Liver (tissue), 9 donors: ENCODE results near the gene CRACDL. TPM values are rescaled to one million over a fixed set of nuclear protein-coding genes. Genes with fewer than 3 reads are reported as not detected.

Experiments used
- DNase-seq: peaks from one replicate; pipeline ENCODE4 v3.0.0-alpha.2; 2017; ENCODE audit warnings: low spot score
- H3K27ac ChIP-seq, 2 donors: one replicate each; pipeline ENCODE4 v1.7.0; 2013; ENCODE audit warnings: inconsistent platforms in 2 of 2, low read length in 2 of 2, control low read depth in 1 of 2, low read depth in 1 of 2, mild to moderate bottlenecking in 1 of 2
- H3K27me3 ChIP-seq, 4 donors: one replicate each; pipeline versions ENCODE4 v1.6.1 to v1.7.0; 2013; ENCODE audit warnings: low read length in 3 of 4, inconsistent platforms in 1 of 4, mild to moderate bottlenecking in 1 of 4, moderate library complexity in 1 of 4; ENCODE audit not compliant: control insufficient read depth in 4 of 4, insufficient read depth in 4 of 4
- H3K36me3 ChIP-seq, 4 donors: one replicate each; pipeline versions ENCODE4 v1.6.1 to v1.7.0; 2013; ENCODE audit warnings: low read length in 3 of 4, mild to moderate bottlenecking in 3 of 4, low read depth in 1 of 4, moderate library complexity in 1 of 4; ENCODE audit not compliant: control insufficient read depth in 4 of 4, insufficient read depth in 3 of 4
- H3K4me1 ChIP-seq, 4 donors: one replicate each; pipeline versions ENCODE4 v1.6.1 to v1.7.0; 2013; ENCODE audit warnings: low read length in 3 of 4, mild to moderate bottlenecking in 3 of 4, moderate library complexity in 1 of 4; ENCODE audit not compliant: control insufficient read depth in 4 of 4, insufficient read depth in 4 of 4
- H3K4me3 ChIP-seq, 3 donors: one replicate each; pipeline versions ENCODE4 v1.6.1 to v1.7.0; 2013; ENCODE audit warnings: low read length in 3 of 3, control low read depth in 1 of 3, low read depth in 1 of 3, mild to moderate bottlenecking in 1 of 3
- H3K9ac ChIP-seq, 2 donors: one replicate each; pipeline ENCODE4 v1.7.0; 2013; ENCODE audit warnings: low read length in 2 of 2, mild to moderate bottlenecking in 2 of 2, moderate library complexity in 2 of 2, control low read depth in 1 of 2, low read depth in 1 of 2
- H3K9me3 ChIP-seq, 4 donors: one replicate each; pipeline versions ENCODE4 v1.6.1 to v1.7.0; 2013; ENCODE audit warnings: low read length in 3 of 4; ENCODE audit not compliant: control insufficient read depth in 4 of 4
- ATF3 ChIP-seq: IDR thresholded peaks from 2 replicates; pipeline ENCODE4 v1.6.1; 2016; ENCODE audit warnings: antibody characterized with exemption
- CTCF ChIP-seq: fragments of 150-350 bp; IDR thresholded peaks from 2 replicates; pipeline ENCODE4 v1.5.1; 2017; ENCODE audit warnings: improper control_type of control experiment, low read depth, low read length; ENCODE audit not compliant: missing input control
- FOXA1 ChIP-seq: IDR thresholded peaks from 2 replicates; pipeline ENCODE4 v1.6.1; 2016; ENCODE audit warnings: antibody characterized with exemption
- FOXA2 ChIP-seq: IDR thresholded peaks from 2 replicates; pipeline ENCODE4 v1.6.1; 2016; ENCODE audit warnings: antibody characterized with exemption
- GABPA ChIP-seq, 2 donors: IDR thresholded peaks in 1 of 2; conservative IDR thresholded peaks in 1 of 2; 2 replicates each; pipeline ENCODE4 v1.6.1; 2016; ENCODE audit warnings: antibody characterized with exemption in 2 of 2, mild to moderate bottlenecking in 1 of 2, moderate library complexity in 1 of 2
- HNF4A ChIP-seq, 2 donors: conservative IDR thresholded peaks; 2 replicates each; pipeline ENCODE4 v1.6.1; 2016; ENCODE audit warnings: antibody characterized with exemption in 2 of 2, mild to moderate bottlenecking in 2 of 2
- JUND ChIP-seq, 2 donors: IDR thresholded peaks; 2 replicates each; pipeline ENCODE4 v1.6.1; 2016; ENCODE audit warnings: antibody characterized with exemption in 2 of 2
- MAX ChIP-seq: IDR thresholded peaks from 2 replicates; pipeline ENCODE4 v1.6.1; 2016; ENCODE audit warnings: antibody characterized with exemption
- NR2F2 ChIP-seq: IDR thresholded peaks from 2 replicates; pipeline ENCODE4 v1.6.1; 2016; ENCODE audit warnings: antibody characterized with exemption
- RAD21 ChIP-seq, 2 donors: IDR thresholded peaks; 2 replicates each; pipeline ENCODE4 v1.6.1; 2016; ENCODE audit warnings: antibody characterized with exemption in 2 of 2, mild to moderate bottlenecking in 2 of 2
- REST ChIP-seq: IDR thresholded peaks from 2 replicates; pipeline ENCODE4 v1.6.1; 2016; ENCODE audit warnings: antibody characterized with exemption, mild to moderate bottlenecking
- RXRA ChIP-seq, 2 donors: IDR thresholded peaks; 2 replicates each; pipeline ENCODE4 v1.6.1; 2017 to 2018; ENCODE audit warnings: antibody characterized with exemption in 2 of 2, mild to moderate bottlenecking in 1 of 2
- SP1 ChIP-seq: IDR thresholded peaks from 2 replicates; pipeline ENCODE4 v1.6.1; 2018; ENCODE audit warnings: antibody characterized with exemption, mild to moderate bottlenecking
- TAF1 ChIP-seq: conservative IDR thresholded peaks from 2 replicates; pipeline ENCODE4 v1.6.1; 2016; ENCODE audit warnings: antibody characterized with exemption, mild to moderate bottlenecking
- YY1 ChIP-seq: IDR thresholded peaks from 2 replicates; pipeline ENCODE4 v1.6.1; 2016; ENCODE audit warnings: antibody characterized with exemption, mild to moderate bottlenecking
- WGBS: extraction: QIAGEN DNeasy Blood & Tissue Kit; methylation state at CpG from one replicate; pipeline ENCODE4 v1.1.7; 2013; 5-methylcytosine and 5-hydroxymethylcytosine counted together
- polyA plus RNA-seq, 2 donors: library from polyadenylated mRNA; stranded (reverse) in 1 of 2; unstranded in 1 of 2; fragments of 200-250 nt in 1 of 2; fragments of >200 nt in 1 of 2; fragmentation: Nextera tagmentation in 1 of 2; extraction: Ambion mirVana in 1 of 2; gene quantifications; one replicate each; pipeline versions ENCODE4 v1.2.1 to v1.2.3, GENCODE V29; 2013 to 2015
- total RNA-seq, 2 donors: library from RNA; depleted of rRNA; stranded (reverse); fragments of >200 nt; gene quantifications; one replicate each; pipeline ENCODE4 v1.2.3, GENCODE V29; 2014
- TF ChIP-seq, protein P1 (sequence below): IDR thresholded peaks from 2 replicates; pipeline ENCODE4 v1.6.1; 2016; ENCODE audit warnings: antibody characterized with exemption
- donor health status: healthy.
- donor health status: healthy.
- donor health status: healthy.
- donor health status: healthy.
- donor health status: healthy.

The CRACDL gene
- total and polyA plus RNA-seq, 4 donors = 0.13 to 0.46 (median 0.29) TPM

- H3K36me3 ChIP-seq = no peaks in the 10 kb centered on the region
- H3K4me3 ChIP-seq = no peak overlapping the region
- TF ChIP-seq JUND (IDR thresholded peaks at IDR 0.05) (no peak), CTCF (no peak), MAX (no peak), FOXA2 (no peak), REST (no peak), FOXA1 (no peak), HNF4A (conservative IDR thresholded peaks at IDR 0.05) (no peak), NR2F2 (no peak), TAF1 (no peak), RAD21 (IDR thresholded peaks at IDR 0.05) (no peak), RXRA (IDR thresholded peaks at IDR 0.05) (no peak), ATF3 (no peak), SP1 (no peak), GABPA (IDR thresholded peaks at IDR 0.05 in 1 of 2, conservative IDR thresholded peaks at IDR 0.05 in 1 of 2) (no peak)
- TF ChIP-seq, protein P1, sequence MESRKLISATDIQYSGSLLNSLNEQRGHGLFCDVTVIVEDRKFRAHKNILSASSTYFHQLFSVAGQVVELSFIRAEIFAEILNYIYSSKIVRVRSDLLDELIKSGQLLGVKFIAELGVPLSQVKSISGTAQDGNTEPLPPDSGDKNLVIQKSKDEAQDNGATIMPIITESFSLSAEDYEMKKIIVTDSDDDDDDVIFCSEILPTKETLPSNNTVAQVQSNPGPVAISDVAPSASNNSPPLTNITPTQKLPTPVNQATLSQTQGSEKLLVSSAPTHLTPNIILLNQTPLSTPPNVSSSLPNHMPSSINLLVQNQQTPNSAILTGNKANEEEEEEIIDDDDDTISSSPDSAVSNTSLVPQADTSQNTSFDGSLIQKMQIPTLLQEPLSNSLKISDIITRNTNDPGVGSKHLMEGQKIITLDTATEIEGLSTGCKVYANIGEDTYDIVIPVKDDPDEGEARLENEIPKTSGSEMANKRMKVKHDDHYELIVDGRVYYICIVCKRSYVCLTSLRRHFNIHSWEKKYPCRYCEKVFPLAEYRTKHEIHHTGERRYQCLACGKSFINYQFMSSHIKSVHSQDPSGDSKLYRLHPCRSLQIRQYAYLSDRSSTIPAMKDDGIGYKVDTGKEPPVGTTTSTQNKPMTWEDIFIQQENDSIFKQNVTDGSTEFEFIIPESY = no peak
- no peaks in the 10 kb centered on the region for H3K4me1 ChIP-seq
- no peak for DNase-seq
- H3K9me3 ChIP-seq = peaks cover 0 to 9% (median 2%) of the 10 kb centered on the region in 4 donors
- H3K9ac ChIP-seq = no peak overlapping the region
- H3K27me3 ChIP-seq = no peaks in the 10 kb centered on the region
- H3K27ac ChIP-seq = no peak overlapping the region
These were observed 153.5 kb downstream of the CRACDL start for GRCh38 chr2:98782570-98782969.

- WGBS = 94% methylated on average over 1 of the region's 1 CpG
- no peak overlapping the region for H3K4me3 ChIP-seq
- no peak for DNase-seq
- no peaks in the 10 kb centered on the region for H3K36me3 ChIP-seq
- H3K4me1 ChIP-seq = no peaks in the 10 kb centered on the region
- no peaks in the 10 kb centered on the region for H3K27me3 ChIP-seq
- H3K27ac ChIP-seq = no peak overlapping the region
- no peak overlapping the region for H3K9ac ChIP-seq
- peaks cover 0 to 9% (median 2%) of the 10 kb centered on the region in 4 donors for H3K9me3 ChIP-seq
- no peak for TF ChIP-seq ATF3
- TF ChIP-seq JUND (IDR thresholded peaks at IDR 0.05) = no peak
- TF ChIP-seq YY1 = no peak
- TF ChIP-seq TAF1 = no peak
- TF ChIP-seq CTCF = no peak
- no peak for TF ChIP-seq REST
- TF ChIP-seq RXRA (IDR thresholded peaks at IDR 0.05) = no peak
These were observed 154.2 kb downstream of the CRACDL start for GRCh38 chr2:98781822-98782221.
